ENCODE data around the gene SLC35F5. TPM values are rescaled to one million over a fixed set of nuclear protein-coding genes. Genes with fewer than 3 reads are reported as not detected.

SLC35F5 gene
- total RNA-seq, 1 donor from 2014 or later: 144 TPM

GRCh38 chr2:113734185-113734584 is 22.3 kb downstream of the SLC35F5 start:
- H3K36me3 Mint-ChIP-seq (ENCODE audit: low read depth): peaks cover 28% of the 10 kb centered on the region
- H3K4me1 Mint-ChIP-seq (ENCODE audit: low read depth): no peaks in the 10 kb centered on the region
- H3K27me3 Mint-ChIP-seq (ENCODE audit: low read depth): no peaks in the 10 kb centered on the region
- DNase-seq (ENCODE audit: low spot score): no peak
- no peak for TF ChIP-seq CTCF (IDR thresholded peaks at IDR 0.05)
- no peak overlapping the region for H3K4me3 Mint-ChIP-seq (ENCODE audit: unreplicated experiment)
- H3K27ac Mint-ChIP-seq (ENCODE audit: unreplicated experiment): no peak overlapping the region
- no peaks in the 10 kb centered on the region for H3K9me3 Mint-ChIP-seq (ENCODE audit: low read depth)

GRCh38 chr2:113724010-113724409 is 32.4 kb downstream of the SLC35F5 start:
- Mint-ChIP-seq H3K36me3 (ENCODE audit: low read depth) (peaks cover 21% of the 10 kb centered on the region), H3K27ac (ENCODE audit: unreplicated experiment) (no peak overlapping the region), H3K4me3 (ENCODE audit: unreplicated experiment) (no peak overlapping the region)

GRCh38 chr2:113723411-113723810 is 33.0 kb downstream of the SLC35F5 start:
- H3K27ac Mint-ChIP-seq (ENCODE audit: unreplicated experiment): no peak overlapping the region
- TF ChIP-seq CTCF (IDR thresholded peaks at IDR 0.05): no peak
- DNase-seq (ENCODE audit: low spot score): no peak
- H3K4me3 Mint-ChIP-seq (ENCODE audit: unreplicated experiment): no peak overlapping the region
- H3K9me3 Mint-ChIP-seq (ENCODE audit: low read depth): no peaks in the 10 kb centered on the region
- peaks cover 5% of the 10 kb centered on the region for H3K4me1 Mint-ChIP-seq (ENCODE audit: low read depth)
- peaks cover 22% of the 10 kb centered on the region for H3K36me3 Mint-ChIP-seq (ENCODE audit: low read depth)
- H3K27me3 Mint-ChIP-seq (ENCODE audit: low read depth): no peaks in the 10 kb centered on the region

More at GRCh38 chr2:113724010-113724409, 32.4 kb downstream of the SLC35F5 start:
- Mint-ChIP-seq H3K4me1 (ENCODE audit: low read depth) (peaks cover 5% of the 10 kb centered on the region), H3K27me3 (ENCODE audit: low read depth) (no peaks in the 10 kb centered on the region), H3K9me3 (ENCODE audit: low read depth) (no peaks in the 10 kb centered on the region)
- TF ChIP-seq CTCF (IDR thresholded peaks at IDR 0.05): no peak
- no peak for DNase-seq (ENCODE audit: low spot score)

GRCh38 chr2:113720167-113720566 is 36.3 kb downstream of the SLC35F5 start:
- Mint-ChIP-seq H3K4me1 (ENCODE audit: low read depth) (peaks cover 14% of the 10 kb centered on the region), H3K27me3 (ENCODE audit: low read depth) (no peaks in the 10 kb centered on the region), H3K9me3 (ENCODE audit: low read depth) (no peaks in the 10 kb centered on the region), H3K4me3 (ENCODE audit: unreplicated experiment) (no peak overlapping the region), H3K36me3 (ENCODE audit: low read depth) (peaks cover 26% of the 10 kb centered on the region), H3K27ac (ENCODE audit: unreplicated experiment) (no peak overlapping the region)
- TF ChIP-seq CTCF (IDR thresholded peaks at IDR 0.05): peak; percentile 82
- DNase-seq (ENCODE audit: low spot score): no peak

GRCh38 chr2:113716291-113716690 is 40.2 kb downstream of the SLC35F5 start:
- peaks cover 23% of the 10 kb centered on the region for H3K36me3 Mint-ChIP-seq (ENCODE audit: low read depth)
- DNase-seq (ENCODE audit: low spot score): no peak
- TF ChIP-seq CTCF (IDR thresholded peaks at IDR 0.05): no peak
- no peaks in the 10 kb centered on the region for H3K9me3 Mint-ChIP-seq (ENCODE audit: low read depth)
- no peaks in the 10 kb centered on the region for H3K27me3 Mint-ChIP-seq (ENCODE audit: low read depth)
- no peak overlapping the region for H3K4me3 Mint-ChIP-seq (ENCODE audit: unreplicated experiment)
- peaks cover 14% of the 10 kb centered on the region for H3K4me1 Mint-ChIP-seq (ENCODE audit: low read depth)
- H3K27ac Mint-ChIP-seq (ENCODE audit: unreplicated experiment): peak overlapping the region; percentile 23
